ENCODE measurements around the gene ROR1.

Gene ROR1

GRCh38 chr1:64129701-64130100 lies 355.9 kb downstream of the ROR1 start:
- Histone ChIP-seq H3K9me2 (replicated peaks; ENCODE audit: insufficient read depth, low read length) (no peaks in the 10 kb centered on the region), H3K9me3 (replicated peaks; ENCODE audit: insufficient read depth, low read length) (no peaks in the 10 kb centered on the region), H3F3A (ENCODE audit: insufficient read depth, low read length) (no peaks in the 10 kb centered on the region), H4K20me1 (ENCODE audit: insufficient read depth, low read length) (no peaks in the 10 kb centered on the region), H3K27ac (ENCODE audit: low read length) (no peak overlapping the region), H3K27me3 (replicated peaks; ENCODE audit: insufficient read depth, low read length) (no peaks in the 10 kb centered on the region), H3K4me1 (ENCODE audit: low read length) (no peaks in the 10 kb centered on the region), H2AFZ (ENCODE audit: low read length) (no peak overlapping the region), H3K79me2 (ENCODE audit: low read length) (no peaks in the 10 kb centered on the region), H3K4me2 (ENCODE audit: low read depth, low read length) (no peak overlapping the region), H3K9ac (ENCODE audit: low read length) (no peak overlapping the region), H3K36me3 (replicated peaks; ENCODE audit: insufficient read depth, low read length) (no peaks in the 10 kb centered on the region), H3K4me3 (ENCODE audit: low read length) (no peak overlapping the region)
- TF ChIP-seq CTCF (IDR thresholded peaks at IDR 0.05; ENCODE audit: low read length) (no peak), EZH2 (optimal IDR thresholded peaks at IDR 0.05; ENCODE audit: low read depth, low read length) (no peak), EZH2phosphoT487 (IDR thresholded peaks at IDR 0.05; ENCODE audit: low read length) (no peak)
- no peak for DNase-seq

DNA sequence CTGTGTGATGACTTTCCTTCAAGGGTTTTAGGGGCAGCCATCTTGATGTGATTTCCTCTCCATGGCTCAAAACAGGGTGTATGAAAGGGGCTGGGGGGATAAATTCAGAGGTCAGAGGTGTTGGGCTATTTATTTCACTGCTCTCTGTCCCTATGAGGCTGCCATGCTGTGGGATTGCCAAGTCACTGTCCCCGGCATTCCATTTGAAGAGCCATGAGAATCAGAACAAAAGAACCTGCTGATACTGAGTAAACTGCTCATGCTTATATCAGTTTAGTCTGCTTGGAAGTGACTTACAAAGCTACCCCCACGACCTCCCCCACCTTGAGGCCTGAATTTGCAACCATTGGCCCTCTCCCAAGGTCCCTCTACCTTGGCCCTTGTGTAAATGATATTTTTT lies 357.3 kb downstream of the ROR1 start:
- Histone ChIP-seq H3K36me3 (replicated peaks; ENCODE audit: insufficient read depth, low read length) (no peaks in the 10 kb centered on the region), H3K9me3 (replicated peaks; ENCODE audit: insufficient read depth, low read length) (no peaks in the 10 kb centered on the region), H4K20me1 (ENCODE audit: insufficient read depth, low read length) (no peaks in the 10 kb centered on the region), H3K9ac (ENCODE audit: low read length) (no peak overlapping the region), H2AFZ (ENCODE audit: low read length) (no peak overlapping the region), H3K4me3 (ENCODE audit: low read length) (no peak overlapping the region), H3K9me2 (replicated peaks; ENCODE audit: insufficient read depth, low read length) (no peaks in the 10 kb centered on the region), H3F3A (ENCODE audit: insufficient read depth, low read length) (no peaks in the 10 kb centered on the region), H3K4me2 (ENCODE audit: low read depth, low read length) (no peak overlapping the region), H3K4me1 (ENCODE audit: low read length) (no peaks in the 10 kb centered on the region), H3K27ac (ENCODE audit: low read length) (no peak overlapping the region), H3K79me2 (ENCODE audit: low read length) (no peaks in the 10 kb centered on the region), H3K27me3 (replicated peaks; ENCODE audit: insufficient read depth, low read length) (no peaks in the 10 kb centered on the region)
- TF ChIP-seq EZH2 (optimal IDR thresholded peaks at IDR 0.05; ENCODE audit: low read depth, low read length) (no peak), CTCF (IDR thresholded peaks at IDR 0.05; ENCODE audit: low read length) (no peak), EZH2phosphoT487 (IDR thresholded peaks at IDR 0.05; ENCODE audit: low read length) (no peak)
- DNase-seq: no peak

DNA sequence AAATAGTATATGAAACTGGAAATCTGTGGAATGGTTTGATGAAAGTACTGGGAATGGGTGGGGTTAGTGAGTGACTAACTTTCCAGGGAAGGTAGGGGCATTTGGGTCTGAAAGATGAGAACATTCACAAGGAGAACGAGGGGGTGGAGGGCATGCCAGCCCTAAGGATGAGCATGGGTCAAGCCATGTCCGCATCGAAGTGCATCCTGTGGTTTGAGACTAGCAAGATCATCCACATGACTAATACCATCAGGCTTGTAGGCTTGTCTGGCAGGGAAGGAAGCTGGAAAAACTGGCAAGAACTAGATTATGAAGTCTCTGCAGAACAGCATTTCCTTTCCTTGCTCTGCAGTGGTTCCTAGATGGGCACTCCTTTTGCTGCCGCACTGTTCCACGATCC lies 359.2 kb downstream of the ROR1 start:
- Histone ChIP-seq H3K4me3 (ENCODE audit: low read length) (no peak overlapping the region), H3F3A (ENCODE audit: insufficient read depth, low read length) (no peaks in the 10 kb centered on the region), H3K27me3 (replicated peaks; ENCODE audit: insufficient read depth, low read length) (no peaks in the 10 kb centered on the region), H3K9ac (ENCODE audit: low read length) (no peak overlapping the region), H3K36me3 (replicated peaks; ENCODE audit: insufficient read depth, low read length) (no peaks in the 10 kb centered on the region), H4K20me1 (ENCODE audit: insufficient read depth, low read length) (no peaks in the 10 kb centered on the region), H3K9me3 (replicated peaks; ENCODE audit: insufficient read depth, low read length) (no peaks in the 10 kb centered on the region), H3K4me1 (ENCODE audit: low read length) (no peaks in the 10 kb centered on the region), H3K4me2 (ENCODE audit: low read depth, low read length) (no peak overlapping the region), H3K79me2 (ENCODE audit: low read length) (no peaks in the 10 kb centered on the region), H2AFZ (ENCODE audit: low read length) (no peak overlapping the region), H3K9me2 (replicated peaks; ENCODE audit: insufficient read depth, low read length) (no peaks in the 10 kb centered on the region), H3K27ac (ENCODE audit: low read length) (no peak overlapping the region)
- TF ChIP-seq EZH2phosphoT487 (IDR thresholded peaks at IDR 0.05; ENCODE audit: low read length) (no peak), EZH2 (optimal IDR thresholded peaks at IDR 0.05; ENCODE audit: low read depth, low read length) (no peak), CTCF (IDR thresholded peaks at IDR 0.05; ENCODE audit: low read length) (no peak)
- DNase-seq: no peak
